Measurements from ENCODE around the gene SMIM36.

- TF ChIP-seq, protein P1, sequence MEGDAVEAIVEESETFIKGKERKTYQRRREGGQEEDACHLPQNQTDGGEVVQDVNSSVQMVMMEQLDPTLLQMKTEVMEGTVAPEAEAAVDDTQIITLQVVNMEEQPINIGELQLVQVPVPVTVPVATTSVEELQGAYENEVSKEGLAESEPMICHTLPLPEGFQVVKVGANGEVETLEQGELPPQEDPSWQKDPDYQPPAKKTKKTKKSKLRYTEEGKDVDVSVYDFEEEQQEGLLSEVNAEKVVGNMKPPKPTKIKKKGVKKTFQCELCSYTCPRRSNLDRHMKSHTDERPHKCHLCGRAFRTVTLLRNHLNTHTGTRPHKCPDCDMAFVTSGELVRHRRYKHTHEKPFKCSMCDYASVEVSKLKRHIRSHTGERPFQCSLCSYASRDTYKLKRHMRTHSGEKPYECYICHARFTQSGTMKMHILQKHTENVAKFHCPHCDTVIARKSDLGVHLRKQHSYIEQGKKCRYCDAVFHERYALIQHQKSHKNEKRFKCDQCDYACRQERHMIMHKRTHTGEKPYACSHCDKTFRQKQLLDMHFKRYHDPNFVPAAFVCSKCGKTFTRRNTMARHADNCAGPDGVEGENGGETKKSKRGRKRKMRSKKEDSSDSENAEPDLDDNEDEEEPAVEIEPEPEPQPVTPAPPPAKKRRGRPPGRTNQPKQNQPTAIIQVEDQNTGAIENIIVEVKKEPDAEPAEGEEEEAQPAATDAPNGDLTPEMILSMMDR (IDR thresholded peaks at IDR 0.05), result no peak
- TF ChIP-seq POLR2AphosphoS5 (IDR thresholded peaks at IDR 0.05; ENCODE audit: insufficient read depth in 1 of 2, low read depth in 1 of 2) (no peak), POLR2A (IDR thresholded peaks at IDR 0.05) (no peak)
Observed at GRCh38 chr17:55524440-55525220, 13.4 kb upstream of the SMIM36 start.

Measured in vagina (tissue), 2 donors.